Caki2 (cell line): Measurements from ENCODE around the gene UNC13A. TPM values are rescaled to one million over a fixed set of nuclear protein-coding genes. Genes with fewer than 3 reads are reported as not detected.
A peak's percentile ranks its signal among the peaks of the same experiment; 100 is the strongest.

Experiments
- DNase-seq: peaks from one replicate; pipeline ENCODE4 v3.0.0-alpha.2; 2015; ENCODE audit warnings: low read depth
- in situ Hi-C: cut with HindIII; loops from 2 replicates; pipeline ENCODE4 v1.10.0; 2016; ENCODE audit warnings: low sequenced_read_pairs, low pct_unique_long_range_greater_than_20kb, mixed read lengths
- total RNA-seq: library from RNA; depleted of rRNA; stranded (reverse); fragments of >200 nt; shearing (Covaris generic); gene quantifications from 2 replicates; pipeline ENCODE4 v1.2.3, GENCODE V29; 2014; ENCODE audit warnings: low replicate concordance

Gene UNC13A
- total RNA-seq, 1 experiment from 2014 or later: not detected

DNA sequence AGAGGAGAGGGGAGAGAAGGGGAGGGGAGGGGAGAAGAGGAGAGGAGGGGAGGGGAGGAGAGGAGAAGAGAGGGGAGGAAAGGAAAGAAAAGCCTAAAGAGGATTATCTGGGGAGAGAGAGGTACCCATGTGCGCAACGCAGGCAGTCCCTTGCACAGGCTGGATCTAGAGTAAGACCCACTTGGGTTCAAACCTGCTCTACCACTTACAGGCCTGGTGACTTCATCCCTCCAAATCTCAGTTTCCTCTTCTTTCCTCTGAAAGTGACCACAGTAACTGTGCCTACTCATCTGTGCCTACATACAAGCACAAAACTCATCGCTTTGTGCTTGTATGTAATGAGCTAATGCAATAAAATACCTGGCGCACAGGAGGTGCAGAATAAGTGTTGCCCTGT, 30.4 kb upstream of the UNC13A start:
- in situ Hi-C loops: no loop called here
- DNase-seq: no peak

DNA sequence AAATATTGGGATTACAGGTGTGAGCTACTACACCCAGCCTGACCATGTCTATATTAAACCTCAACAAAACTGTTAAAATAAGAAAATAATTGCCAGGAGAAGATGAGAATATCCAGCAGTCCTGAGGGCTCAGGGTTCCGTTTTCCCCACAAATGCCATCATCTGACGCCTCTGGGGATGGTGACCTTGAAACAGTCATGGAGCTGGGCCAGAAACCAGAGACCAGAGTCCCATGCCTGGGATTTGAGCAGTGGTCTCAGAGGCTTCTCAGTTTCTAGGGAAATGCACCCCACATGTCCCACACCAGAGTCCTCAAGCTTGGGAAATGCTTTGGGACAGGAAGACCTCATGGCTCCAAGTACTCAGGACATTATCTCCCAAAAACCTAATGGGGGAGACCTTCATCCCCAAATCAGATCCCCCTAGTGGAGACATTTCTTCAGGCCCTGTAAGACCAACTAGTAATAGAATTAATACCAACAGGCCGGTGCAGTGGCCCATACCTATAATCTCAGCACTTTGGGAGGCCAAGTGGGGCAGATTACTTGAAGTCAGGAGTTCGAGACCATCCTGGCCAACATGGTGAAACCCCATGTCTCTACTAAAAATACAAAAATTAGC, 28.3 kb upstream of the UNC13A start:
- in situ Hi-C loops: no loop called here
- no peak for DNase-seq

DNA sequence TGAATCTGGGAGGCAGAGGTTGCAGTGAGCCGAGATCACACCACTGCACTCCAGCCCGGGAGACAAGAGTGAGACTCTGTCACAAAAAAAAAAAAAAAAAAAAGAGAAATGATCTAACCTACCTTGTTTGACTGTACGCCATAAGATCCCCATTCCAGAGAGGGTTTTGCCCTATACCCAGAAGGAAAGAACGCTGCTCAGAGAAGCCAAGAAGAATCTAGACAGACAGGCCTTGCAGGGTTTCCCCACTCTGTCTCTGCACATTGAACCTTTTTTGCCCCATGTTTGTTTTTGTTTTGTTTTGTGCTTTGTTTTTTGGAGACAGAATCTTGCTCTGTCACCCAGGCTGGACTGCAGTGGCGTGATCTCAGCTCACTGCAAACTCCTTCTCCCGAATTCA, 23.7 kb upstream of the UNC13A start:
- DNase-seq: no peak
- in situ Hi-C loops: no loop called here

DNA sequence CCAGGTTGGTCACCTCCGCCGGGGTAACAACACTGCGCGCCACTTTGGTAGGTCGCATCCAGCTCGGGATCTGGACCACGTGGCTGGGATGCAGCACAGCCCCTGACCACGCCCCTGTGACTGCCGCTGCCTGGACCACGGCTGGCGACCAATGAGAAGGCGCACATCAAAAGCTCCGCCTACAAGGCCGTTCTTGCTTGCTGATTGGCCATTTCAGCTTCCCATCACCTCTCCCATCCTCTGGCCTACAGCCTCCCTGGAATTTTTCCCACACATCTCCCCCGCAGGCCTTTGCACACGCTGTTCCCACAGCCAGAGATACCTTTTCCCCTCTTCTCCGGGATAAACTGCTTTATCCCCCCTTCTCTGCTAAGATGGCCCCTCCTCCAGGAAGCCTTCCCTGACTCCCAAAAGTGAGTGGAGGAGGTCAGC, 18.6 kb upstream of the UNC13A start:
- no peak for DNase-seq
- in situ Hi-C loops: no loop called here

DNA sequence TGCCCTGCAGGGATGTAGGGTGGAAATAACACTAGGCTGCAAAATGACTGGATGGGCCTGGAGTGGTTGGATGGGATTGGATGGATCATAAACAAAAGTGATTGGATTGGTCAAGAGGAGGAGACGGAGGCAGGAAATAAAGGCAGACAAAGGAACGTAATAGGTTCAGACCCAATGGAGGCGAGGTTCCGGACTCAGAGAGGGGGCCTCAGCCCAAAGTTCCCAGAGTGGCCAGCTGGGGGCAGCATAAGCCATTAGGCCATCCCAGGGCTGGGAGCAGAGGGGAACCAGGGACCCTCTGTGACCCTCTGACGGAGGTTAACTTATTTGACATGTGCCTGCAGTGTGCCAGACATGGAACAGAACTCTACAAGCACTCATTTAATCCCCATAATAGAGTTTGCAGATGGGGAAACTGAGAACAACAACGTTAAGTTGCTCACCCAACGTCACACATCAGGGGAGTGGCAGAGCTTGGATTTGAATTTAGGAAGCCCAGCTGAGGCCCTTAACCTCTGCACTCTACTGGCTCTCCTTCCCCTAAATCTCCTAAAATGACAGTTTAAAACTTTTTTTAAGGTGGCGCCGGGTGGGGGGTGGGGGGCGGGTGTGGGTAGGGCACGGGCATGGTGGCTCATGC, 15.8 kb upstream of the UNC13A start:
- in situ Hi-C loops: no loop called here
- DNase-seq: no peak

DNA sequence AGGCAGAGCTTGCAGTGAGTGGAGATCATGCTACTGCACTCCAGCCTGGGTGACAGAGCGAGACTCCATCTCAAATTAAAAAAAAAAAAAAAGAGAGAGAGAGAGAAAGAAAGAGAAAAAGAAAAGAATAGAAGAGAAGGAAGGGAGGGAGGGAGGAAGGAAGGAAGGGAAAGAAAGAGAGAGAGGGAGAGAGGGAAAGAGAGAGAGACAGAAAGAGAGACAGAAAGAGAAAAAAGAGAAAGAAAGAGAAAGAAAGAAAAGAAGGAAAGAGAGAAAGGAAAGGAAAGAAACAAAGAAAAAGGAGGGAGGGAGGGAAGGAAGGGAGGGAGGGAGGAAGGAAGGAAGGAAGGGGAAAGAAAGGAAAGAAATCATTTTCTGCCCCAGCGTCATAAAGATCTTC, 7.0 kb upstream of the UNC13A start:
- in situ Hi-C loops: no loop called here
- DNase-seq: no peak

DNA sequence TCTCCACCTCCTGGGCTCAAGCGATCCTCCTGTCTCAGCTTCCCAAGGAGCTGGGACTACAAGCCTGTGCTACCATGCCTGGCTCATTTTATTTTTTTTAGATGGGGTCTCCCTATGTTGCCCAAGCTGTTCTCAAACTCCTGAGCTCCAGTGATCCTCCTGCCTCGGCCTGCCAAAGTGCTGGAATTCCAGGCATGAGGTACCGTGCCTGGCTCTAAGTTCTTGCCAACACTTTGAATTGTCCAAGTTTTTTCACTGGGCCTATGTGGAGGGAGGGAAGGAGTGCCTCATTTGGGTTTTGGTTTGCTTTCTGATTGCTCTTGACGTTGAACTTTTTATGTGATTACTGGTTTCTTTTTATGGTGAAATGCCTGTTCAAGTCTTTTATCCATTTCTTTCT, 4.4 kb upstream of the UNC13A start:
- DNase-seq: no peak
- in situ Hi-C loops: no loop called here

DNA sequence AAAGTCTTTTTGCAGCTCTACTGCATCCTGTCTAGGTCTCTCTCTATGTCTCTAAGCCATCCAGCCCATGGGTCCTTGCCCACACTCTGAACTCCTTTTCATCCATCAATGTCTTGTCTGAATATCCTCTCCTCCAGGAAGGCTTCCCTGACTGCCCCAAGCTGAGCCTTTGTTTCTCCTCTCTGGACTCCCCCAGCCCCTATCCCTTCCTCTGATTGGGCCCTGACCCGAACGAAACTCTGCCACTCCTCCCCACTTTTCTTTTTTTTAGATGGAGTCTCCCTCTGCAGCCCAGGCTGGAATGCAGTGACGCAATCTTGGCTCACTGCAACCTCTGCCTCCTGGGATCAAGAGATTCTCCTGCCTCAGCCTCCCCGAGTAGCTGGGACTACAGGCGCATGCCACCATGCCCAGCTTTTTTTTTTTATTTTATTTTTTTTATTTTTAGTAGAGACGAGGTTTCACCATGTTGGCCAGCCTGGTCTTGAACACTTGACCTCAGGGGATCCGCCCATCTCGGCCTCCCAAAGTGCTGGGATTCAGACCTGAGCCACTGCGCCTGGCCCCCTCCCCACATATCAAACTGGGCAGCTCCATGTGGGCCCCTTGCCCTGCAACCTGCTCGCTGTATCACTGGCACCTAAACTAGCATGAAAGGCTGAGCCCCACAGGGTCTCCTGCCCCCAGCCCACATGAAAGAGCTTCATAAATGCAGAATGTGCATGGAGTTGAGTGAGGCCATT, 870 bp upstream of the UNC13A start:
- DNase-seq: no peak
- in situ Hi-C loops: no loop called here

DNA sequence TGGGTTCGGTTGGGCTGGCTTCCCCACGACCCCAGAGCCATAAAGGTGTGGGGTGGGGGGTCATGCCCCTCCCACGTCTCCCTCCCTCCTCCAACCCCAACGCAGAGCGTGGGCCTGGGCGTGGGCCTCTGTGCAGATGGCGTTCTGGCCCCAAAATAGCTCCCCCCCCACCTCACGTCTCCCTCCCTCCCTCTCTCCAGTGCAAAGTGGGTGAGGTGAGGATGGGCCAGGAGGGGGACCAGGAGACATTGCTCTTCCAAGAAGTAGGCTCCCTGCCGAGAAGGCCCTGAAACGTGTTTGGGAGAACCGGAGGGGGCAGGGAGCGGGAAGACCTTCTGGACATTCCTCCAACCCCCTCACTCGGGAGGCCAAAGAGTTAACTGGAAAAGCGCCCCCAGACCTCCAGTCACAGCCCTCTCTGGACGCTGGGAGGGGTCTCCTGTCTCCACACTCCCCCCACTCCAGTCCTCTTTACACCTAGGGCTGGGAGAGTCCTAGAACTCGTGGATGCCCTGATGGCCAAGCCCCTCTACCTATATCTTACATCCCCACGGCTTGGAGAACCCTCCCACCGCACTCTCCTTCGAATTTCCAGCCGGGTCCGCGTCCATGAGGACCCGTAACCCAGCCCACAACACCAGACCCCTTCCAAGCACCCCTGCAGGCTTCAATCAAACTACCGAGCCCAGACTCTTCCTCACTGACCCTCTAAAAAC, 855 bp downstream of the UNC13A start:
- in situ Hi-C loops: no loop called here
- DNase-seq: no peak

DNA sequence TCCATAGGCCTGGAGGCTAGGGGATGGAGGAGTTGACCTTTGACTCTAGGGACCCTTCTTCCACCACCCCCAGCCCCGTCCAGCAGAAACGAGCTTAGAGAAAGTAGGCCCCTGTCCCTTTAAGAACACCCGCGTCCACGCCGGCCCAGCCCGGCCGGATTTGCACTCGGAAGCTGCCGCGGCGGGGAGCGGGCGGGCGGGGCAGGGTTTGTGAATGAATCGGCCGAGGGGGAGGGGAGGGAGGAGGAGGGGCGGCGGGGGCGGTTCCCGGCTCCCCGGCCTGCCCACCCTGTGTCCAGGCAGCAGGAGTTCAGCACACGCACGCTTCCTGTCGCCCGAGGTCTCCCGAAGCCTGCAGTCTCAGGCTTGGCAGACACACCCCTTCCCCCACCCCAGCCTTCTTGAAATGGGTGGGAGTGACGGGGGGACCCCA, 1.5 kb downstream of the UNC13A start:
- in situ Hi-C loops: no loop called here
- no peak for DNase-seq

DNA sequence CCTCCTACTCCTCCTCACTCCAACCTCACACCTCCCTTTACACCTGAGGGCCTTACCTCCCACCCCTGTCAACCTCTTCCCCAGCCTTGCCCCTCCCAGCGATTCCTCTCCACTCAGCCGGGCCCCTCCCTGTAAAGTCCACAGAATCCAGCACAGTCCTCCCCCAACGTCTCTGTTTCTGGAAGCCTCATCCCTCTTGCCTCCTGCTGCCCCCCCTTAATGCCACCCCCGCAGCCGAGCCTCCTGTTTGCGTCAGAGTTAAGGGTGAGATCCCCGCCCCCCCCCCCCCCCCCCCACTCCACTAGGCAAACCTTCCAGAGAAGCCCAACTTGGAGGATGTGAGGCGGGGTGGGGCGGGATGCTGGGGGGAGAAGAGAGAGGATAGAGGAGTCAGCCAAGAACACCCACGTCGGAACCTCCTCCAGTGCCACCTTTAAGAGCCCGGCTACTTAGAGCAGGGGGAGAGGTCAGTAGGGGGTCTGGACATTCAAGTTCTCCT, 2.1 kb downstream of the UNC13A start:
- no peak for DNase-seq
- in situ Hi-C loops: no loop called here

DNA sequence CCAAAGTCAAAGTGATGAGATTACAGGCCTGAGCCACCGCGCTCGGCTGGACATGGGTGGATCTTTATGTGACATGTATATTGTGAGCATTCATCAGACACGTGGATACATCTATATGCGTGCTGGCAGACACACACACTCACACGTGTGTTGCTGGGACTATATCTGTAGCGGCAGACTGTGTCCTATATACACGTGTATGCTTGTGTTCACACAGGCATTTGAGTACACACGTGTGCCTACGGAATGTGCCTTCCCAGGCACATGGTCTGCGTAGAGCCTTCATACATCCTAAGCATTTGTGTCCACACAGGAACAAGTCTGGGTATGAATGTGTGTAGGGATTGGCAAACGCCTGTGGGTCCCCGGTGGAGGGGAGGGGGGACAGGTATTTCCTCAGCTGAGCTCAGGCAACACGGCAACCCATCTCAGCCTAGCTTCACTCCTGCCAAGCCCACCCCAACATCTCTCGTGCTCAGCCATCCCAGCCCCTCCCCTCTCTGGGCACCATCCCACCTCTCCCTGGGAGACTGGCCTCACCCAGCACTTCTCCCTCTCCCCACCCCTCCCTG, 2.6 kb downstream of the UNC13A start:
- in situ Hi-C loops: no loop called here
- DNase-seq: no peak

DNA sequence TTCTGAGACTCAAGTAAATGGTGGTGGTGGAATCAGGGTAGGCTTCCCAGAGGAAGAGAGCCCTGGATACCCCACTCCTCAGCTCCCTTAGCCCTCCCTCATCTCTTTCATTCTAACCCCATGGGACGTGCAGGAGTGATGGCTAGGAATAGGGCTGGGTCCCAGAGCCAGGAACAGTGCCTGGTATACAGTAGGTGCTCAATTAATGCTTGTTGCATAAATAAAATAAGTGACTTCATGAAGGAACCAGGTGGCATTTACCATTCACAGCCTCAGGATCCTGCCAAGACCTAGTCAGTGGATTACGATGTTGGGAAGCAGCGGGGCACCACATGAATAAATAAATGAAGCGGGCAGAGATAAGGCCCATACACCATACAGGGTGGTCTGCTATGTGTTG, 3.9 kb downstream of the UNC13A start:
- in situ Hi-C loops: no loop called here
- no peak for DNase-seq

DNA sequence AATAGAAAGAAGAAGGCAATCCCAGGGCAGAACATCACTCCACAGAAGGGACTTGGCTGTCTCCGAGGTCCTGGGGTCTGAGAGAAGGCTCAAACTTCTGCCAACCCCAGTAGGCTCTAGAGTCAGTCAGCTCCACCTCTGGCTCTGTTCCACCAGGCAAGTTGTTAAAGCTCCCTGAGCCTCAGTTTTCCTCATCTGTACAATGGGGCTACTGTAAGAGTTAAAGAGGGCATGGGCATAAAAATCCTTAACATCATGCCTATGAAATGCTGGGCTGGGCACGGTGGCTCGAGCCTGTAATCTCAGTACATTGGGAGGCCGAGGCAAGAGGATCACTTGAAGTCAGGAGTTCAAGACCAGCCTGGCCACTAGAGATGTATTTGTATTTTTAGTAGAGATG, 5.1 kb downstream of the UNC13A start:
- in situ Hi-C loops: no loop called here
- DNase-seq: no peak

DNA sequence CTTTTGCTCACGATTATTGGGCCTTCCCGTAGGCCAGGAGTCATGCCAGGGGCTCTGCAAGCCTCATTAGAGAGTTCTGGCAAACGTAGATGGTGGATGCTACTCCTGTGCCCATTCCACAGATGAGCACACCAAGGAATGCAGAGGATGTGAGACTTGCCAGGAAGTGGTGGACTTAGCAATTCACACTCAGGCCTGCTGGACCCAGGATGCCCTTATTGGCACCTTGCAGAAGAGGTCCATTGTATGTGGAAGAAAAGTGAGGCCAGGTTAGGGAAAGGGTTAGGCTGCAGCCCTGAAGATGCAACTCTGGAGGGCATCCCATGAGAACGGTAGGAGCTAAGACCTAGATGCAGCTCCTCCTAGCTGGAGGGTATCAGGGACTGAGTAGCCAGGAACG, 5.9 kb downstream of the UNC13A start:
- no peak for DNase-seq
- in situ Hi-C loops: no loop called here

DNA sequence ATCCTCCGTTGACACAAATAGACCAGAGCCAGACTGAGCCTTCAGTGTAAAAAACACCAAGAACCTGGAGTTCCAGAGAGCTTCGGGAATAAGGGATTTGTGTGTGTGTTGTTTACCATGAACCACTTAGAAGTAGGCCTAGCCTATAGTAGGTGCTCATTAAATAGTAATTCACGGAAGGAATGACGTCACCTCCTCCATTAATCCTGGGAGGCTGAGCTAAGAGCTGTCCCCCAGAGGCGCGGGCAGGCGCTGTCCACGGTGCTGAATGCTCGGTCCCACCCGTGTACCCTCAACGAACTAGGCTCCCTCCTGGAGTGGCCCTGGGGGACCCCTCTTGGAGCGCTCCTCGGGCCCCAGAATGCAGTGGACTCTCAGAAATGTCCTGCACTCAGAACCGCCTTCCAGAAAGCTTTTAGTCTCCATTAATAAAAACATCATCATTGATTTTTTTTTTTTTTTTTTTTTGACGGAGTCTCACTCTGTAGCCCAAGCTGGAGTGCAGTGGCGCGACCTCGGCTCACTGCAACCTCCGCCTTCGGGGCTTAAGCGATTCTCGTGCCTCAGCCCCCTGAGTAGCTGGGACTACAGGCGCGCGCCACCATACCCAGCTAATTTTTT, 6.5 kb downstream of the UNC13A start:
- DNase-seq: peak; percentile 54
- in situ Hi-C loops: no loop called here

DNA sequence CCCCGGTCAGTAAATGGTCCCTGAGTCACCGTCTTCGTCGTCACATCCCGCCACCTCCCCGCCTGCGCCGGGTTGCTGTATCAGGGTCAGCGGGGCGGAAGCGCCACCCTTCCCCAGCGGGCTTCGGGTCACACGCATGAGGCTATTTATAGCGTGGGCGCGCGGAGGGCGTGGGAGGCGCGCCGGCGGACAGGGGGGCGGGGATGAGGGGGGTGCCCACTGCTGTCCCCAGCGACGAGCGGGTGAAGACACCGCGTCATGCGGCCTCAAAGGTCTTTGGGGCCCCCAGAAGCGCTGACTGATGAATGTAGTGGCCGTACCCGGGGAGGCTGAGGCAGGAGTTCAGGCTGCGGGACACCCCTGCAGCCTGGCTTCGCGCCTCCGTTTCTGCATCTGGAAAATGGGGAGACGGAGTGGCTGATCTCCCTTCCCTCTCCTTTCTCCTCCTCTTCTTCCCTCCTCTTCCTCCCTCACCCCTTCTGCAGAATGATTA, 7.9 kb downstream of the UNC13A start:
- in situ Hi-C loops: no loop called here
- DNase-seq: peak; percentile 76
